HG02970 (cell line): Measurements from ENCODE around the gene PIK3R1.

Source experiments
- ATAC-seq: cut with Tn5 transposase; IDR thresholded peaks from one replicate; pipeline ENCODE4 v1.9.1; 2021; ENCODE audit warnings: mild to moderate bottlenecking, moderate library complexity, moderate number of reproducible peaks; ENCODE audit not compliant: unreplicated experiment, low FRiP score

Gene PIK3R1

GRCh38 chr5:68249520-68249919, 34.0 kb downstream of the PIK3R1 start:
- no peak for ATAC-seq

DNA sequence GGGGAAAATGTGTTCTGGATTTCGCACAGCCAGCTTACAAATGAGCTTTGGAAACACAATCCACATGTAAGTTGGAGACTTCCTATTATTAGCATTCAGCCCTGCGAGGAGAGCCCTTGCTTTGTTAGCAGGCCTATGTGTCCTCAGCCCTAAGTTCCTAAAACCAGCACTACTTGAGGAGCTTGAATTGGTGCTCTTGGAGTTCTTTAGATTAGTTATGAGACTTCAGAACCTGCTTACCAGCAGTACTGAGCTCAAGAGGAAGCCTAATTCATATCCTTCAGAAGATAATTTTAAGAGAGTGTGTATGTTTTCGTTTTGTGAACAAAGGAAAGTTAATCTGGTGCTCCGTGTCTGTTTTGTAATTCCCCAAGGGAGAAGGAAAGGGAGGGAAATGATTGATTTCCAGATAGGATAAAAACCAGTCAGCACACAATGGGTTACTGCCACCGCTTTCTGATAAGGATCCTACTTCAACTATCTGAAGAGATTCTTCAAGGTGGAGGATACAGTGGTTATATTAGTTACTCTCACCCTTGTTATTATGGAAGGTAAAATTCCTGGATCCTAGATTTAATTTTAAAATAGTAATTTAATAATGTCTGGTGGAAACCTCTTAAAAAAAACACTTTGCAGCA, 35.2 kb downstream of the PIK3R1 start:
- ATAC-seq: no peak

GRCh38 chr5:68251386-68251785, 35.8 kb downstream of the PIK3R1 start:
- ATAC-seq: no peak

- no peak for ATAC-seq
Measured at GRCh38 chr5:68251804-68252522, 36.4 kb downstream of the PIK3R1 start.

GRCh38 chr5:68252673-68253623, 37.4 kb downstream of the PIK3R1 start:
- ATAC-seq: no peak

- ATAC-seq: no peak
Measured at GRCh38 chr5:68253624-68254585, 38.3 kb downstream of the PIK3R1 start.

DNA sequence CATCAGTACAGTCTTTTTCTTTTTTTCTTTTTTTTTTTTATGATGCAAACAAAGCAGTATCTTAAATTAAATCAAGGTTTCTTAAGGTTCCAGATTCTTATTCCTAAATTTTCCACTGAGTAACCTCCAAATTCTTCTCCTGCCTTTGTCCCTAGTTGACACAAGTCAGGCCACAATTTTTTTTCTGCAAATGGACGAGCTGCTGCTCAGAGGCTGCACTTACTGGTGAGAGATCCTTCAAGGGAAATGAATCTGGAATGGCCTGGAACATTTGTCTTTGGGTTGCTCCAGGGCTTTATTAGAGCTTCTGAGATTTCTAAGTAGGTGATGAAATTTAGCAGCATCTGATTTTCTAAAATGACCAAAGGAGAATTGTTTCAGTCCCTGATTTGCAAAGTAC, 39.3 kb downstream of the PIK3R1 start:
- no peak for ATAC-seq

- ATAC-seq: no peak
Measured at GRCh38 chr5:68255305-68256120, 40.0 kb downstream of the PIK3R1 start.

DNA sequence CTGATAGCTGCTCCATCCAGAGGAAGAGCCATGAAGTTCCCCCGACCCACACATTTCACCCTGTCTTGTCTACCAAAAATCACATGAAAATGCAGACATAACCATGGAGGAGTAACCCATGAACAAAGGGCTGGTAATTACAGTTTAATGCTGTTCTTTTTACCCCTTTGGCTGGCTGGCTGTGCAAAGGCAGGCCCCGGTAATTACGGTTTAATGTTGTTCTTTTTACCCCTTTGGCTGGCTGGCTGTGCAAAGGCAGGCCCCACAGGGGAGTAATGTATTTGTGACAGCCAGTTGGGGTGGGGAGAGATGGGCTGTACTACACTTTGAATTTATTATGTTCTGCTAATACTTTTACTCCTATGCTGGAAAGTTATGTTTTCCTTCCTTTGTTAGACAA, 41.7 kb downstream of the PIK3R1 start:
- no peak for ATAC-seq

DNA sequence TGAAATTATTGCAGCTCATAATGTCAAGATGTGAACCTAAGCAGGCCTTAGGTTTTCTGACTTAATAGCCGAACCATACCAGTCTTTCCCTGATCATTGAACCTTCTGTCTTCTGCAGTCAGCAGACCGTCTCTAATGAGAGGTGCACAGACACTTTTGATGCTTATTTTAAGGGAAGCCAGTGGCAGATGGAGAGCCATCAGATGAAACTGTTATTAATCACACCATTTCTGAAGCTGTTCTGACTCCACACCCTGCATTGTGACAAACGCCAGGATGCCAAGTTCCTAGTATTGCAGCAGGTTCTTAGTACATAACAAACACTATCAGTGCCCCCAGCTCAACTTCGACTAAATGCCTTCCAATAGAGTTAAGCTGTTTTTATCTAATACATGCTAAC, 43.0 kb downstream of the PIK3R1 start:
- no peak for ATAC-seq

DNA sequence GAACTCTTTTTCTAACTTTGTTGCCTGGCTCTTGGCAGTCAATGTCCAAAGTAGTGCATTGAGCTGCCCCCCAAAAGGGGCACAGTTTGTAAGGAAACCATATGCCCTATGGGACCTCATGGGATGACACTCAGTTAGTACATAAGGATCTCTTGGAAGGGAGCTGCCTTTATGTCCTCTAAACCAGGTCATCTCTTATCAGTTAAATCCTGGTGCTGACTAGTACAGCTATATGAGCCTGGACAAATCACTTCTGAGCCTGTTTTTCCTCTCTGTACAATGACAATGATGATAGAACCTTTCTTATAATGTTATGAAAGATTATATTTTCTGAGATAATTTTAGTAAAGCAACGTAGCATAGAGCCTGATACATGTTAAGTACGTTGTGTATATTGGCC, 44.1 kb downstream of the PIK3R1 start:
- no peak for ATAC-seq

GRCh38 chr5:68260467-68260866, 44.9 kb downstream of the PIK3R1 start:
- no peak for ATAC-seq

GRCh38 chr5:68261169-68261568, 45.6 kb downstream of the PIK3R1 start:
- no peak for ATAC-seq

DNA sequence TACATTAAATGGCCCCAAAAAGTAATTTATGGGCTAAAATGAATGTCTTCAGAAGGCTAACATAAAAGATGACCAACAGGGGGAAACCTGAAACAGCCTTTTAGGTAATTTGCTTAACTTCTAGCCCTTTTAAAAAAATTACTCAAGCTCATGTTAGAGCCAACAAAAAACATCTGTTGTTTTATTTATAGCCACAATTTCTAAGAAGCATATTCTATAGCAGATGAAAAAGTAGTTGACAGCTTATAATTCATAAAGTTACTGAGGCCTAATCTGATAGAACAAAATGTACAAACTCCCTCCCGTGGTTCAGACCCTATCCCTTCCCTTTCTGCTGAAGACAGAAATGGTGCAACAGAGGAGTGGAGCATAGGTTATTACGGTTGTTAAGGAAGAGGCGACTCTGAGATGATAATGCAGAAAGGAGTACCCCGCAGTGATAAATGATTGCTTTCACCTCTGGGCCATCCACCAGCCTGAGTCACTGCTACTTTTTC, 46.1 kb downstream of the PIK3R1 start:
- ATAC-seq: no peak

DNA sequence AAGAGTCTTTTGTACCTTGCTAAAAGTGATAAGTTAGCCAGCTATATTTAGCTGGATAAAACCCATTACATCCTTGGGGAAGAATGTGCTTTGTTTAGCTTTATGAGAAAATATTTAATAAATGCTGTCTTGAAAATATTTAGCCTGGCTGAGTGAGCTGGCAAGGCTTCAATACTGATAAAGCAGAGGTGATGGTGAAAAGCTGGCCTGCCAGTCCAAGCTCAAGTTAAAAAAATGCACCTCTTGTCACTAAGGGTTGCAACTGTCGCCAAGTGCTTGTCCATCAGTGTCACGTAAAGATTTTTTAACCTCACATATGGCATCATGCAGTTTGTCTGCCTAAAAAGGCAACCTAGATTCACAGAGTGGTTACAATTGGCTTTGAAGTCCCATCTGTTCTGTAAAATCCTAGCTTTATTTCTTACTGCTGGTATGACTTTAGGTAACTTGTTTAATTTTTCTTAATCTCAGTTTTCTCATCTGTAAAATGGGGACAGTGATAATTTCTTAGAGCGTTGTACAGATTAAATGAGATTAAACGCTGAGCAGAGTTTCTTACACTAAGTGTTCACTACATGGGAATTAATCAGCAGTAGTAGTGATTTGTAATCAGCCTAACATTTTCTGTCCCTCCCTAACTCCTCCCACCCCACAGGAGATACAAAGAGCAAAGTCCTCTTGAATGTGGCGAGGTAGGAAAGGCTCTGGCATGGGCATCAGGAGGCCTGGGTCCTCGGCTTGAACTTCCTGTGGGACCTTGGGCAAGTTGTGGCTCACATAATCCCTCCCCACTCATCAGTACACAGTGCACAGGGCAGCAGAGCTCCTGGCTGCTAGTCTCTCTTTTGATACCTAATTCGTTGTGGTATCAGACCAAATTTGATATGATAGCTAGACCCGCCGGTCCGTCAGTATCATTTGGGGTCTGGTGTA, 48.7 kb downstream of the PIK3R1 start:
- ATAC-seq: no peak

DNA sequence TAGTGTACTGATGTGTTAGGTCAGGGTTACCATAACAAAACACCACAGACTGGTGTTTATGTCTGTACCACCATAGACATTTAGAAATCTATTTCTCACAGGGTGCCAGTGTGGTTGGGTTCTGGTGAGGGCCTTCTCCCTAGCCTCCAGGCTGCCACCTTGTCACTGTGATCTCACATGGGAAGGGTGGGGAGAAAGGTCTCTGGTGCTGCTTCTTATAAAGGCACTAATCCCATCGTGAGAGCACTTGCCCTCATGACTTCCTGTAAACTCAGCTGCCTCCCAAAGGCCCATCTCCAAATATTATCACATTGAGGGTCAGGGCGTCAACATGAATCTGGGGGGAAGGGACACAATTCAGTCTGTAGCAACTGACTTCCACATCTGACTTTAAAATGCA, 49.8 kb downstream of the PIK3R1 start:
- no peak for ATAC-seq

DNA sequence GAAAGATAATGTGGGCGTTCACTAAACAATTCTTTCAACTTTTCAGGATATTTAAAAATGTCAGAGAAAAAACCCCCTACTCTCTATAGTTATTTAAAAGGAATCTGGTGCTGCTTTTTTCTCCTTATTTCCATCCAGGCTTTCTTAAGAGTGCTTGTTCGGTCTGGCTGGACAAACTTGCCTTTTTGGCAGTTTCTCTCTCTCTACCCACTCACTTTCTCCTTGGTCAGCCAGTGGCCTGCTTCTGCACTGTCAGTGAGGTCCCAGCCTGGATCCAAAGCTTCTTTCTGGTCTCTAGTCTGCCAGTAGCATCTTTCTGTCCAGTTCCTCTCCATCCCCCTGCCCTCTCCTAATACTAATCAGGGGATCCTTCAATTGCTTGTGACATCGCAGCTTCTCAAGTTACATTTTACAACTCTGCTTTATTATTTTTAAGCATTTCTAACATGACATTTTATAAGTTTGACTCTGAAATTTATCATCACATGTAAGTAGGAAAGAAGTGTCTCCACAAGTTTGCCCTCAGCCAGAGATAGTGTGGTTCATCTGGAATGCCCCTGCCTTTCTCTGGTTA, 50.4 kb downstream of the PIK3R1 start:
- ATAC-seq: no peak

GRCh38 chr5:68266457-68266856, 50.9 kb downstream of the PIK3R1 start:
- no peak for ATAC-seq
